HG02870 (cell line): ENCODE measurements around the gene CBX3.
"Not testable (repeated sequence)": the region's sequence is repeated elsewhere in the genome, so short reads cannot be mapped to it uniquely, and the experiment has no call there.

ENCODE experiments used
- ATAC-seq: cut with Tn5 transposase; IDR thresholded peaks from one replicate; pipeline ENCODE4 v1.9.1; 2021; ENCODE audit warnings: mild to moderate bottlenecking, moderate library complexity; ENCODE audit not compliant: unreplicated experiment

CBX3 gene

GRCh38 chr7:26169271-26169670, 32.3 kb upstream of the CBX3 start:
- ATAC-seq, result no peak

- ATAC-seq, result no peak
Observed at GRCh38 chr7:26170663-26171062, 30.9 kb upstream of the CBX3 start.

- no peak for ATAC-seq
Observed at GRCh38 chr7:26171601-26172000, 29.9 kb upstream of the CBX3 start.

GRCh38 chr7:26172048-26172447, 29.5 kb upstream of the CBX3 start:
- no peak for ATAC-seq

GRCh38 chr7:26175903-26176302, 25.6 kb upstream of the CBX3 start:
- not testable (repeated sequence) for ATAC-seq

GRCh38 chr7:26176696-26177095, 24.8 kb upstream of the CBX3 start:
- ATAC-seq, result not testable (repeated sequence)

- not testable (repeated sequence) for ATAC-seq
Observed at GRCh38 chr7:26177269-26177668, 24.3 kb upstream of the CBX3 start.

- no peak for ATAC-seq
Observed at GRCh38 chr7:26178272-26178960, 23.1 kb upstream of the CBX3 start.

GRCh38 chr7:26179422-26179821, 22.1 kb upstream of the CBX3 start:
- ATAC-seq, result no peak

GRCh38 chr7:26179826-26180497, 21.6 kb upstream of the CBX3 start:
- ATAC-seq, result no peak

- no peak for ATAC-seq
Observed at GRCh38 chr7:26180792-26181198, 20.8 kb upstream of the CBX3 start.

GRCh38 chr7:26181474-26182227, 19.9 kb upstream of the CBX3 start:
- no peak for ATAC-seq

- no peak for ATAC-seq
Observed at GRCh38 chr7:26182283-26182682, 19.3 kb upstream of the CBX3 start.

GRCh38 chr7:26182706-26183105, 18.8 kb upstream of the CBX3 start:
- no peak for ATAC-seq

GRCh38 chr7:26183545-26184280, 17.8 kb upstream of the CBX3 start:
- ATAC-seq, result no peak

GRCh38 chr7:26184281-26185101, 17.1 kb upstream of the CBX3 start:
- not testable (repeated sequence) for ATAC-seq

- ATAC-seq, result no peak
Observed at GRCh38 chr7:26185131-26185843, 16.3 kb upstream of the CBX3 start.

GRCh38 chr7:26185844-26186180, 15.7 kb upstream of the CBX3 start:
- ATAC-seq, result no peak

- no peak for ATAC-seq
Observed at GRCh38 chr7:26186364-26187311, 14.9 kb upstream of the CBX3 start.
